ENCODE measurements around the gene FLNC.

The FLNC gene

DNA sequence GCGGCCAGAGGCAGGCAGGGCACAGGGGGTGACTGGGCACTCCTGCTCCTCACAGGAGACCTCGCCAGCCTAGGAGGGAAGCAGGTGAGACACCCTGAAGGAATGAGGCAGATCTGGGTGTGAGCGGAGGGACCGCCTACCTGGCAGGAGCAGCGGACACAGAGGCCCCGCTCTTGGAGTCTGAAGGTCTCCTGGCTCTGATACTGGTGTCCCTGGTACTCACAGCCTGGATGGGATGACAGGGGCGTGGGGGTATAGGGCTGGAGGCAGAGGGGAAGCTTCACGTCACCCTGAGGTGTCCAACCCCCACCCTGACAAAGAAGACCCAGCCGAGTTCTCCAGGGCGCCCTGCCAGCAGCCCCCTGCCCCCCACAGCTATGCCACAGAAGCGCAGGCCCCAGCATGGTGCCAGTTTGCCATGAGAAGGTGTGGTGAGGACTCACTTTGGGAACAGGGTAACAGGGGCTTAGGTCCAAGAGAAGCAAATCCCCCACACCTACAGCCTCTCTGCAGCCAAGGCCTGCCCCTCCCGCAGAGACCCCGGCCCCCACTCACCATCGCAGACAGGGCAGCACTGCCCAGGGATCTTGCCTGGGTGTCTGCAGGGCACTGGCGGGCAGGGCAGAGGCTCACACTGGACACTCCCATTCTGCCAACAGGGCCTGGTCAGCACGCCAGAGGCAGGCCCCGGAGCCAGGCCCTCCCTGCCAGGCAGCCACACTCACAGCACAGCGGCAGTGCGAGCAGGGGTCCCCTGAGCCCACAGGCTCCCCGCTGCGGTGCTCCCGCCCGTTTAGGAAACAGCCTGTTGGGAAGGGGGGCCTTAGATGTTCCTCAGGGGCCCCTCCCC is 63.3 kb downstream of the FLNC start:
- DNase-seq (ENCODE audit: low read depth), result no peak

DNA sequence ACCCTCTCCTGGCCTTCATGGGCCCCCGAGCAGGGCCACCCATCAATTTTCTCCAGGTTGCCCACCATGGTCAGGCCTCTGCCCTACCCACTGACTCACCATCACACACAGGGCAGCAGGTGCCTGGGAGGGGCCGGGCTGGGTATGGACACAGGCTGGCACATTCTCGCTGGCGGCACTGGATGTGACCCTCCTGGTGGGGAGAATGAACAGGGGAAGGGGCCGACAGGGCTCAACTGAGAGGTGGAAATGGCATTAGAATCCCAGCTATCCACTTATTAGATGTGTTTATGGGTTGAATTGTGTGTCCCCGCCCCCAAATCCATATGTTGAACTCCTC is 63.9 kb downstream of the FLNC start:
- no peak for DNase-seq (ENCODE audit: low read depth)

DNA sequence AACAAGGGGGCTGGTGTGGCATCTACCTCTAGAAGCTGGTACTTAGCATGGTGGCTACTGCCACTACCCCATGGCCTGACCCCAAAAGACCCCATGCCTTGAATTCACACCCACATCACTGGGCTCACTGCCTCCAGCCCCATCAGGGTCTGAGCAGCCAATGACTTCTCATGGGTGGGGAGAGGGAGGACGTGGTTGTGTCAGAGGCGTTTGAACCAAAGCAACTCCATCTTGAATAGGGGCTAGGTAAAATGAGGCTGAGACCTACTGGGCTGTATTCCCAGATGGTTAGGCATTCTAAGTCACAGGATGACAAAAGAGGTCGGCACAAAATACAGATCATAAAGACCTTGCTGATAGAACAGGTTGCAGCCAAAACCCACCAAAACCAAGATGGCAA is 65.1 kb downstream of the FLNC start:
- no peak for DNase-seq (ENCODE audit: low read depth)

DNA sequence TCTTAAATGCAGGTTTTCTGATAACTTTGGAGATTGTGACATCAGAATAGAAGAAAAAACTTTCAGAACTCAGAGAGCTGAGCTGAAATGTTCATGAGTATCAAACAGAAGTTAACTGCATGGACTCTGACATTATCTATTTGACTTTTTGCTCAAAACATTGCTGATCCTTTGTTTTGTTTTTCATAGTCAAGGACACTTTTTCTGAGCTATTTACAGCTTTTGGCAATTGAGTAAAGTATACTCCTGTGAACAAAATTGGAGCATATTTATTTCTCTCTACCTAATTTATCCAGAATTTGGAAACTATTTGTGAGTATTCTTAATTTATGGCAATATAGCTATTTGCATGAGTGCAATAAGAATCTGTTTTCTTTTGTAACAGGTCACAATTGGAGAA is 69.2 kb downstream of the FLNC start:
- DNase-seq (ENCODE audit: low read depth), result no peak

DNA sequence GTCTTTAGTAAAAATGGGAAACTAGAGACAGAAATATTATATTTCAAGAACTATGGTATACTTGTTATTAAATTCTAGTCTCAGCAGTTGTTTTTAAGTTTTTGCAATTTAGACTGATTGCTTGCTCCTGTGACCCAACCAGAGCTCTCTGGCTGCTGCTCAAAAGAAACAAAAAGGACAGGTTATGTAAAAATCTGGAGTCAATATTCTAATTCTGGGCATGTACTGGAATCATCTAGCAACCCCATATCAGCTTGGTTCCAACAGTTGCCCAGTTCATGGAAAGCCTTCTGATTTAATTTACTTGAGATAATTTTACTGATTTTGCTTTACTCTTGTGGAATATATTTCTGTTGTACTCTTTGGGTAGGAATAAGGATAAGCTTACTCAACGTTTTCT is 70.0 kb downstream of the FLNC start:
- DNase-seq (ENCODE audit: low read depth), result no peak

DNA sequence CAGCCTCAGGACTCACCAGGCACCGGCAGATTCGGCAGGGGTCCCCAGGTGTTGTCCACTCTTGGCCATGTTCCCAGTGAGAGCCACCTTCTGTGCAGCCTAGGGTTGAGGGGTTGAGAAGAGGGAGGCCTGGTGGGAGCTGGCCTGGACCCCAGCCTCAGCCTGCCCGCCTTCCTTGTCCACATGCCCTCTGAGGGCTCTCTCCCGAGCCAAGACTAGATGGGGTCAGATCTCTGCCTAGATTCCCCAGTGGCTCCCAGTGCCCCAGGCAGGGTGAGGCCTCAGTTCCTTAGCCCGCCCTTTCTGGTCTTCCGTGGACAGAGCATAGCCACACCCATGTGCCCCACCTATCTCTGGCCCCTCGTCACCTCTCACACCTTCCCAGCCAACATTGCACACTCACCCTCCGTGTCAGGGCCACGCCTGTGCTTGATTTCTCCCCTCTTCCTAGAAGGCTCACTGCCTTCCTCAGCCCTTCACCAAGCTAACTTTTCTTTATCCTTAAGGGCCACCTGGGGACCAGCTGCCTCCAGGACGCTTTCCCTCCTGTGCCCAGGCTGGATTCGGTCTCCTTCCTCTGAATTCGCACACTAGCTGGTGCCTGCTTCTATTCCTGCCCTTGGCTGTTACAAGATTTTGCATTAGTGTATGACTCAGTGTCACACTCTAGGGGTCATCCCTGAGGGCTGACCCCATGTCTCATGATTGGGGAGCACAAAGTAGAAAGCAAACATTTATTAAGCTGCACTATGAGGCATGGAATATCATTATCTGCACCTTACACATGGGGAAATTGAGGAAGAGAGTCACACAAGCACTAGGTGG is 72.8 kb downstream of the FLNC start:
- no peak for DNase-seq (ENCODE audit: low read depth)

DNA sequence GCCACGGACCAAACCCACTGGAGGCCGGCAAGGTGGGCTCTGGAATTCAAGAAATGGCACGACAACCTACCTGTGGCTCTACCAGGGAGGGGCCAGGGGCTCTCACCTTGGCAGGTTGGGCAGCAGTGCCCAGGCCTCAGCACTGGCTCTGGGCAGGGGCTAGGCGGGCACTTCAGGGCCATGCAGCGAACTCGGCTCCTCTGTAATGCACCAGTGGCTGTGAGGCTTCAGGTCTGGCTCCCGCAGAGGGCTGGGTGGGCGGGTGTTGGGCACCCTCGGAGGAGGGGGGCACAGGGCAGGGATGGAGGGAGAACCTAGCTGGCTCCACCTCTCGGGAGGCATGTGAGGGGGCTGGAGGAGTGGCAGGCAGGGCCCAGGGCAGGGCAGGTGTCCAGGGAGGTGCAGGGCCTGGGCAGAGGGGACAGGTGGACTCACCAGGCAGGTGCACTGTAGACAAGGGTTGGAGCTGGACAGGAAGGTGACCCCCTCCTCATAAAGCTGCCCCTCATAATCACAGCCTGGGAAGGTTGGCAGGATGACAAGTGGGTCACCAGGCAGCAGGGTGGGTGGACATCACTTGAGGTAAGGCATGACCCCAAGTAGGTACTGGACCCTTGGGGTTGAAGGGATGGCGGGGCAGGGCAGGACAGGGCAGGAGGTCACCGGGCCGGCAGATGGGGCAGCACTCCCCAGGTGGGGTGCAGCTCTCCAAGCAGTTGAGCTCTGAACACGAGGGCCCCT is 73.6 kb downstream of the FLNC start:
- DNase-seq (ENCODE audit: low read depth), result no peak

DNA sequence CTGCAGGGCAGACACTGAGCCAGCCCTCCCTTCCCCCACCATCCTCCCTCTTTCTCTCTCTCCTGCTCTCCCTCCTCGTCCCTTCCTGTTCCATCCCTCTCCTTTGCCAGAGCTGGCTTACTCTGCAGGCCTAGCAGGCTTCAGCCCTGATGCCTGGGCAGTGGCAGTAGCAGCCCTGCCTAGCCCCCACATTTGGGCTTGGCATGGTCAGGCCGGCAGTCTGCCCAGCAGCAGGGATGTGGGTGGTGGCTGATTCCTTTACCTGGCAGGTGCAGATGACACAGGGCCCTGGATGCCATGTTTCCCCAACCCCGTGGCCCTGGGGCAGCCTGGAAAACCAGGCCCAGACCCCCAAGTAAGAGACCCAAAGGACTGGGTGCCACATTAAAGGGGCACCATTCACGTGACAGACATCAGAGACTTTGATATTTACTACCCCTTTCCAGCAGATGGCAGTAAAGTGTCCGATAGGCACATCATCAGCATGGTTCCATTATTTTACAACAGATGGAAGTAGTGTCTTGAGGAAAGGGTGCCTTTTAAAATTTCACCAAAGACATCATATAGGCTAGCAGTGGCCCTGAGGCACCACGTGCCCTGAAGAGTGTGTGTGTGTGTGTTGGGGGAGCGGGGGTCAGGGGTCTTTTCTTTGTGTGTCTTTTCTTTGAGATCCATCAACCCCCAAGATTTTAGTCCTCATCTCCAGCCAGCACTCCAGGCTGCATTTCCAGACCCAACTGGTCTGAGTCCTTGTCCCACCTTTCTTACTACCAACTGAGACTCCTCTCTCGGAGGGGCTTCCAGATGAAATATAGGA is 74.4 kb downstream of the FLNC start:
- DNase-seq (ENCODE audit: low read depth), result no peak

DNA sequence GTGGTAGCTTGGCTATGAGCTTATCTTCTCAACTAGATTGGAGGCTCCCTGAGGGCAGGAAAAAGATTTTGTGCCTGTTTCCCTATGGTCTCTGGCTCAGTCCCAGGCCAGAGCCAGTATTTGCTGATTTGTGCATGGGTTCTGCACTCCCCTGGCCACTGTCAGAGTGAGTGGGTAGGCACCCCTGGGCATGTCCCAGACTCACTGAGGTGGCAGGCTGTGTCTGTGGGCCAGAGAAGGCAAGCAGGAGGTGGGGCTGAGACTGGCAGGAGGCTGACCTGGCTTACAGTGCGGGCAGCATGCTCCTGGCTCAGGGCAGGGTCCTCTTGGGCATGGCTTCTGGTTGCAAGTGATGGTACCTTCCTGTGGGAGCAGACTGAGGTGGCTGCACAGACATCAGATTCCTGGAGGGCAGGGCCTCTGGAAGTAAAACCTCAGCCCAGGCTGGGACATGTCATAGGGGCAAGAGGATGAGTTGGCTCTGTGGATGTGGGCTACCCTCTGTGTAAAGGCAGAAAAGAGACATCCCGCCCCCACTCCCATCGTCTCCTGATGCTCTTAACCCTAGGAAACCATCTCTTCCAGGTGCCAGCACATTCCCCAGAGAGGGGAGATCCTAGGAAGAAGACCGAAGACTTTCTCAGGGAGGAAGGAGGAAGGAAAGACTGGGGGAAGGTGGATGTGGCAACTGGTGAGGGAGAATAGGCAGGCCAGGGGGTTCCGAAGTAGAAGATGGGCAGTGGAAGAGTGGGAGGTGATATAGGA is 76.0 kb downstream of the FLNC start:
- DNase-seq (ENCODE audit: low read depth), result no peak

DNA sequence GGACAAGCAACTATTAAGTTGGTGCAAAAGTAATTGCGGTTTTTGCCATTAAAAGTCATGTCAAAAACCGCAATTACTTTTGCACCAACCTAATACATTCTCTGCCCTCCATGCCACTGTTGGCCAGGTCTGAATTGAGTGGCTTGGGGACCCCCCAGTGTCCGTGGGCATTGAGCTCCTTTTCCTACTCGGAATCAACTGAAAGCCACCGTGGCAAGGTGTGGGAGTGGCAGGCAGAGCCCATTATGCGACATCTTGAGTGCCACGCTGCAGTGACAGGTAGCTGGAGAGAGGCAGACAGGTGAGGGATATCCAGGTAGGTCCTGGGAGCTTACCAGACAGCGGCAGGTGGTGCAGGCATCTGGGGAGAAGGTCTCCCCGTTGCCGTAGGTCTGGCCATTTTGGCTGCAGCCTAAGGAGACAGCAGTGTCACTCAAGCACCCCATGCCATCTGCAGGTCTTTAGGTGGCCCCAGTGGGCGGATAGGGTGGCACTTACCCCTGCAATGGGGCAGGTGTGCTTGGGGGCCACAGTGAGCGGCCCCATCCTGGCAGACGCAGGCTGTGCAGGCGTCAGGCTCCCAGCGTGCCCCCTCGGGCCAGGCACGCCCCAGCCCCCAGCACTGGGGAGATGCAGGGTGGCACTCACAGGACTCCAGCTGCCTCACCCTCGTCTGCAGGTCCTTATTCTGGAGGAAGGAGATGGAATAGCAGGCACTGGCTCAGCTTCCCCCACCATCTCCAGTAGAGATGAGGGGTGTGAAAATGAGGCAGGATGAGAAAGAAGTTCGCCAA is 76.8 kb downstream of the FLNC start:
- DNase-seq (ENCODE audit: low read depth), result no peak
